ENCODE measurements around the gene SLC23A2.

The SLC23A2 gene

DNA sequence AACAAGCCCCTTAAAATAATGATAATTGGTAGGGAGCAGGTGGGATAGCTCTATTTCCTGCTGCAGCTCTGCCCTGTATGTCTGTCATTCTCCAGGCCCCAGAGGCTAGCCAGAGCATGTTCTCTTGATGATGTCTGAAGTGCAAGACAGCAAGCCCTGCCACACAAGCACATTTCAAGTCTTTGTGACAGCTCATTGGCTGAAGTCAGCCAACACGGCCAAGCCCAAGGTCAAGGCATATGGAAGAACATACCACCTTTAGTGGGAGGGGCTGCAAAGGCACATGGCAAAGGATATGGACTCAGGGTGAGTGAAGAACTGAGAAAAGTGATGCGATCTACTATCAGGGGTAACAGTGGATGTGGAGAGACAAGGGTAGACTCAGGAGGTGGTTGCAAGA is 163.6 kb downstream of the SLC23A2 start:
- no peak for DNase-seq

- DNase-seq = no peak
Measured at GRCh38 chr20:4836935-4837334, 164.4 kb downstream of the SLC23A2 start.

GRCh38 chr20:4836473-4836872 is 164.8 kb downstream of the SLC23A2 start:
- DNase-seq = no peak

DNA sequence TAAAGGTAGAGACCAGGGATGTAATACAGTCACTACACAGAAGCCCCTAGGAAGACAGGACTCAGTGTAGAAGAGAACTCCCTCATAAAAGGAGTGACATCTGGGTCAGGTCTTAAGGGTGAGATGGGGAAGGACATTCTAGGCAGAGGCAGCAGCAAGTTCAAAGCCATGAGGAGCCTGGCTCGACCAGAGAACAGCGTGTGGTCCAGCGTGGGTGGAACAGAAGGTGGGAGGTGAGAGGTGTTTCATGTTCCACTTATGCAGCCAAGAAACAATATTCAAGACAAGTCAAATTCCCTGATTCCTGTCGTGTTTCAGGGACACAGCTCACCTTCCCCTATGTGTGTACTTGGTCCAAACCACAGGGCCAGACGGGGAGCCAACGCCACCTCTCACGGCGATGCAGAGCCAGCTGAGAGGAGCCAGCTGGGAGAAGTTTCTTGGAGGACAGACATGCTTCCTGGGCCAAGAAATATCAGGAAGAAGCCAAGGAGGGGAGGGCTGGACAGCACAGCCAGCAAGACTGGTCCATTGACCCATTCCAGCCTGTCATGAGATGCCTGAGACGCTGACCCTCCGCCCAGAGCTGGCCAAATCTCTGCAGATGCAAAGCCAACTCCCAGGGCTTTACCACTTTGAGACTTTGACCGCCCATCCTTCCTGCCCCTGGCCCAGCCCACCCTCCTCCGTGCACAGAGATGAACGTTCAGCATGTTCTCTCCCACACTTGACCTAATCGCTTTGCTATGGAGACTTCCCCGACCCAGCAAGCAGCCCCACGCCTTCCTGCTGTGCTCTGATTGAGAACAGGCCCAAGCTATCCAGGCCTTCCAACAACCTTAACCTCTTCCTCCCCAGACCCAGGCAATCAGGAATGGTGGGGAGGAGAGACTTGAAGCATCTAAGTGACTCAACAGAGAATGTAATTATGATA is 165.8 kb downstream of the SLC23A2 start:
- no peak for DNase-seq

DNA sequence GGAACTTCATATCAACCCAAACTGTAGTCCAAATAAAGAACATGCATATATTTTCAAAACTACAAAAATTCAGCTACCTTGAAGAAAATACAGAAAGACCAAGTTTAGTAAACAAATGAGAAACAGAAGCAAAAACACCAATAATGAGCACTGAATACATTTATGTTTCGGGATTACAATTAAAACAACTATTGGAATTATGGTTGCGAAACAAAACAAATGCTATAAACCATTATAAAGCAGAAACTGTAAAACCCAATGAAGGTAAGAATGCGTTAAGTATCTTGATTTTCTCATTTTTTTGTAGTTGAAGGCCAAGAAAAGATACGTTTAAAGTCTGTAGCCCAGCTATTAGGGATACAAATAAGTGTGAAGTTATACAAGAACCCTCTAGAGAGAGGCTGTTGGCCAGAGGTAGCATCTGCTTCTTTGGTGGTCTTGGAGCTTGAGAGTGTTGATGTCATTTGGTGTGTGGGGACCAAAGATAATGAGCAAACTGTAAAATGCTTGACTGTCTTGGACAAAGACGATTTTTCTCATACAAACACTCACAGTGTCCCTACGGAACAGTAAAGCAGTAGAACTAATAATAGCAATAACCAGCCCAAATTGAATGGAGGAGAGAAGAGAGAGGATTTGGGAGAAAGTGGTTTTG is 168.1 kb downstream of the SLC23A2 start:
- DNase-seq = no peak

- DNase-seq = no peak
Measured at GRCh38 chr20:4832469-4832868, 168.8 kb downstream of the SLC23A2 start.

DNA sequence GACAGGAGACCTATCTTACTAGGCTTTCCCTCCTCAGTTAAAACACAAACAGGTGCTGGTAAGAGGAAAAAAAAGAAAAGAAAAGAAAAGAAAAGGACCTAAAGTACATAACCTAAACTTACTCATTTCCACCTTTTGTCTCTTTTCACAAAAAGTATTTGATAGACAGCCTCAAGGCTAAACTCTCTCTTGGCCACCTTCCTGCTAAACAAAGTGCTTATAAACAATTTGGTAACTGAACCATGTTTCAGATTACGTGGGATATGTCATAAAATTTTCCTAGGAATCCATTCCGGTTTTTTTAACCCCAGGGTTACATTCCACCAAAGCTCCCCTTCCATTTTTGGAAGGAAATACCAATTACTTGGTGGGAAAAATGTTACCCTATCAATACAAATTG is 170.6 kb downstream of the SLC23A2 start:
- DNase-seq = no peak

DNA sequence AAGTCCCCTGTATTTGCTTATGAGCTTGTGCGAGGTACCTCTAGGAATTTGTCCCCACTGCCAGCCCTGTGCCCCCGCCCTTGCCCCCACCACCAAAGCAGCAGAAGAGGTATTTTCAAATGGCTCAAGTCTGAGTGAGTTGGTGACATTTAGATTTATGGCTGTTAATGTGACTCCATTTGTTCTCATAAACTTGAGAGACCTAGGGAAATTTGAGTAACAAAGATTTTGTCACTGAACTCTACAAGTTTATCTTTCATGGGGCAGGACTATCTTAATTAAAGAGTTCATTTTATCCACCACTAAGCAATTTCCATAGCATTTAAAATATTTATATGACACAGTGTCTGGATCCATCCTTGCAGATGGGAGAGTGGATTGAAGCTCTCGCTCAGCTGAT is 171.1 kb downstream of the SLC23A2 start:
- DNase-seq = no peak

DNA sequence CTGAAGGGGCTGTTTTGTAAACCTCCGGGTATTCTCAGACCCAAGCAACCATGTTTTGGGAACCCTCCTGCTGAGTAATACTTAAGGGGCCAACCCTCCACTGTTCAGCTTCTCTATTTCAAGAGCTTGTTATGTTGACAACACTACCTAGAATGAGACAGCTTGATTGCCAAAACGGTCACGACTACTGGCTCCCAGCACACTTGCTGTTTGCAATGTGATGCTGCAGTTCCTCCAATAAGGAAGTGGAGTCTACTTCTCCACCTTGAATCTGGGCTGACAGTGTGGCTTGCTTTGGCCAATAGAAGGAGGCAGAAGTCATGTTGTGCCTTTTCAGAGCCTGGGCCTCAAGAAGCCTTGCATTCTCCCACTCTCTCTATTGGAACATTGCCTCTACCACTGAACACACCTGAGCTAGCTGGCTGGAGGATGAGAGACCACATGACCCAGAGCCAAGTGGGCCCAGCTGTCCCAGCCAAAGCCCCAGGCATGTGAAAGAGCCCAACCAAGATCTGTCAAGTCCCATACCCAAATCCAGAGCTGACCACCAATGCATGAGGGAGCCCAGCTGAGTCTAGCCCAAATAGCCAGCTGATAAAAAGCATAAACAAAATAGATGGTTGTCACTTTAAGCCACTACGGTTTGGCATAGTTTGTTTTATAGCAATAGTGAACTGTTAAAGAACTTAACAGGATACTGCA is 171.6 kb downstream of the SLC23A2 start:
- DNase-seq = no peak

GRCh38 chr20:4828830-4829513 is 172.3 kb downstream of the SLC23A2 start:
- no peak for DNase-seq

- DNase-seq = no peak
Measured at GRCh38 chr20:4821590-4821989, 179.7 kb downstream of the SLC23A2 start.

DNA sequence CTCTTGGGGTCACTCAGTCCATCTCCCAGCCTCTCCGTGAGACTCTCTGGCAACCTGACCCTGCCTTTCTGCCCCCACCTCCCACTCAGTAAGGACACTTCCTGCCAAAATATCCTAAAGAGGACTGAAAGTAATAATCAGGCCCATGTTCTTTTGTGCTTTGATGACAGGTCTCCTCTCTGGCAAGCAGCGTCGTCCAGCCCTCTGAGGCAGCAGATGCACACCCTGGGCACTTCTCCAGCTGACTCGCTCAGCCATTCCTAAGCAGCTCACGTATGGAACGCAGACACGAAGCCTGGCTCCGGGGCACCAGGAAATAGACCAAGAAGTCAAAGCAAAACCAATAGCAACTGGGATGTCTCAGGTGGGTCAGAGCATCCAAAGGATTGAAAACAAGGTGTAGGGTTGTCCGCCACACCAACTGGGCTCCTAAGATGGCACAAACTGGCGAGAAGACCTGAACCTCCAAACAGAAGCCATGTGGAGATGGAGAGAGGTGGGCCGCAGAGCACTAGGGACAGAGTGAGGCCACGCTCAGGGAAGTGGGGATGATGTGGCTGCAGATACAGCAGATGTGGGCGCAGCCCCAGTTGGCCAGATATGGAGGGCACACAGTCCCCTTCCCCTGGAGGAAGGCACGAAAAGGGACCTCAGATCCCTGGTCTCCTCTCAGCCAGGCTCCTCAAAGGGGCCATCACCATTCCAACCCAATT is 180.3 kb downstream of the SLC23A2 start:
- no peak for DNase-seq

DNA sequence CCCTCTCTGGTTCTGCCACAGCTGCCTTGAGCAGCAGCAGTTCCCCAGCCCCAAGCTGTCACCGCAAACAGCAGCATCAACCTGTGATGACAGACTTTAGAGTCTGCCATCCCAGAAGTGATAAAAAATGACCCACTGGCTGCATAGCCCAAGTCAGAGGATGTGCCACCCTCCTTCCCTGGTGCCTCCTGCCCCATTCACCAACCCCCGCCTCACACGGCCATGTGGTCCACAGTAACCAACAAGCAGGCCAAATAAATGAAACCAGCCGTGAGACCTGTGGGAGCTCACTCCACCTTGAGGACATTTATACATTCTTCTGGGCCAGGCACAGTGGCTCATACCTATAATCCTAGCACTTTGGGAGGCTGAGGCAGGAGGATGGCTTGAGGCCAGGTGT is 181.4 kb downstream of the SLC23A2 start:
- no peak for DNase-seq

GRCh38 chr20:4817230-4817671 is 184.1 kb downstream of the SLC23A2 start:
- DNase-seq = no peak

GRCh38 chr20:4815628-4816027 is 185.7 kb downstream of the SLC23A2 start:
- DNase-seq = no peak

DNA sequence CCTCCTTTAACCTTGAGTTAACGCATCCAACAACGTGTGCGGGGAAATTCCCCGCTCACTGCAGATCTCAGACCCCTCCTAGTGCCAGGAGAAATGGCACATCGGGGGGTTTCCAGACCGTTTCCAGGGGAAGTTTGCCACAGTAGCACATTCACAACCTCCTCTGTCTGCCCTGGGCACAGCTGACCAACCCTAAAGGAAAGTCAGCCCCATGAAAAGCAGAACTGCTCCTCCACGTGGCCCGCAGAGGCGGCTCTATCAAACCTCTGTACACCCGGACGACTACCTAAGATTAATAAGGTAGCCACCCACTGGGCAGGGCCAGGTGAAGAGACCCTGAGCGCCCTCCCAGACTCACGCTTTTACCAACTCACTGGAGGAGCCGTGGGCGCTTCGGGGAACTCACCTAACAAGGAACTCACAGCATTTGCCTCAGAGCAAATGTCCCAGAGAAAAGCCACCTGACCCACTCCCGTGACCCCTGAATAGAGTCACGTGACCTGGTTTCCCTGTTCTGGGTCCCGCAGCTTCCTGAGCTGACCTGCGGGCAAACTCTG is 186.5 kb downstream of the SLC23A2 start:
- DNase-seq = peak; percentile 79 to 82

DNA sequence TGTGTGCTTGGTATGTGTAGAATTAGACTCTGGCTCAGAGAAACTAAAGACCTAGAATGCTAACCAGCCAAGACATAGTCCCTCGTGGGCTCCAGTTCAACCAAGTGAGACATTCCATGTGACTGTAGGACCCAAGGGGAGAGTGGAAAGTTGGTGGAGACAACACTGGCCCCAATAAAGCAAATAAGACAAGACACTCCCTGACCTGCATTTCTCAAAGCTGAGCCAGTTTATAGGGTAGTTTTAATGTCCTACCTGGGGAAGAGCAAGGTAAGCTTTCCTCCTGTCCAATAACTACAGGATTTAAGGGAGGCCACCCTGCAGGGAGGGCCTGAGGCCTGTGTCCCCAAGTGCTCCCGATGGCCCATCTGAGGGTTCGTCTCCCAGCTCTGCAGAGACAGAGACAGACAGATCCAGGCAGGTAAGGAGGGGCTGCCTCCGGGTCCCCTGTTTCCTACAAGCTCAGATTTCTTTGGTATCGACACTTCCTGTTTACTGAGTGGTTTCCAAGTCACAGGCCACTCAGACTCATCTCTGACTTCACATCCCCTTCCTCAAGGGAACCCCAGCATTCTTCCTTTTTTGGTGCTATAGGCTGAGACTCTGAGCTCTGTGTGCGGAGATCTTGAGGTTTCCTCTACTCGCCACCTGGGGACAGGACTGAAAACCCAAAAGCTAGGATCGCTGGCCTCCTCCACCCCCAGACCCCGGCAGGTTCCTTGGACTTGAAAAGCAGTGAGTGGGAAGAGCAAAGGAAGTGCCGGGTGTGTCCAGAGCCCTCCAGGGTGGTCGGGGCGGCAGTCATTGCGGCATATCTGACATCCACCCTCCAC is 187.2 kb downstream of the SLC23A2 start:
- peak in 1 of 2 donors; percentile 65 for DNase-seq

DNA sequence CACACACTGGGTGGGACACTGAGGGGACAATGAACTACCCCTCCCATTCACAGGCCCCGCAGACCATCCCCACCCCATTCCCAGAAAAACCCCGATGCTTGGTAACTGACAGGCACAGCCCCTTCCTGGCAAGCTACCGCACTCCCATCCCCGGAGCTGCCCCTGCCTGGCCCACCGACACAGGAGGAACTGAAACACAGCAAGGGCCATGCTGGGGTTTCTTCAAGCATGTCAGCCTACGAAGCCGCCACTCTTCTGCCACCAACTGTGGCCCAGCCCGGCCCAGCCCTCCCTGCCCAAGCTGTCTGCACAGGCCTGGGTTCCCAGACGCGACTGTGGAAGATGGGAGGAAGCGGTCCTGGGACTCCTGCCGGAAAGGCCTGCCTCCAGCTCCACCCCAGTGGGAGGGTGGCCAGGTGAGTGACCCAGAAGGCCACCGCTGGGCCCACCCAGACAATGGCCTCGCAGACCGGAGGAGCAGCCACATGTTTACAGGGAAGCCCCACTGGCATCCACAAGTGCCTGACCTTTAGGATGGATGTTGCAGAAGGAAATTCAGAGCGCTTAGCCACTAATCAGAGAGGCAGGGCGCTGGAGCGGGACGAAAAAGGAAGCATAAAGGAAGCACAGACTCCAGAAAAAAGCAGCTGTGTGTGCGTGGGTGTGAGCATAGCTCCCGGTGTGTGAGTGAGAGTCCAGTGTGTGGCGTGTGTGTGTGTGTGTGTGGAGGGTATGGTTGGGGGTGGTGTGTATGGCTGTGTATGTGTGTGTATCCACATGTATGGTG is 188.0 kb downstream of the SLC23A2 start:
- DNase-seq = peak; percentile 32 to 51

GRCh38 chr20:4812641-4813075 is 188.7 kb downstream of the SLC23A2 start:
- peak in 1 of 2 donors; percentile 10 for DNase-seq

GRCh38 chr20:4812216-4812615 is 189.1 kb downstream of the SLC23A2 start:
- peak in 1 of 2 donors; percentile 10 for DNase-seq

All from activated CD4-positive, alpha-beta T cell treated with anti-CD3 and anti-CD28 coated beads for 4 hours (primary cell).